ENCODE results near the gene ZGRF1.
"Not testable (repeated sequence)": the region's sequence is repeated elsewhere in the genome, so short reads cannot be mapped to it uniquely, and the experiment has no call there.

Gene ZGRF1

GRCh38 chr4:112557676-112558411 is 78.9 kb downstream of the ZGRF1 start:
- DNase-seq: no peak

- DNase-seq: not testable (repeated sequence)
These were observed 82.4 kb downstream of the ZGRF1 start for GRCh38 chr4:112554271-112554670.

- DNase-seq: peak; percentile 50
These were observed 84.0 kb downstream of the ZGRF1 start for GRCh38 chr4:112552668-112553067.

GRCh38 chr4:112550728-112551127 is 86.0 kb downstream of the ZGRF1 start:
- DNase-seq: peak; percentile 54

- no peak for DNase-seq
These were observed 90.2 kb downstream of the ZGRF1 start for GRCh38 chr4:112546476-112546875.

- DNase-seq: no peak
These were observed 91.4 kb downstream of the ZGRF1 start for GRCh38 chr4:112545346-112545745.

GRCh38 chr4:112540695-112541094 is 96.0 kb downstream of the ZGRF1 start:
- DNase-seq: no peak

- DNase-seq: no peak
These were observed 100.6 kb downstream of the ZGRF1 start for GRCh38 chr4:112536123-112536522.

- DNase-seq: no peak
These were observed 104.4 kb downstream of the ZGRF1 start for GRCh38 chr4:112532267-112532666.

GRCh38 chr4:112531146-112531545 is 105.6 kb downstream of the ZGRF1 start:
- no peak for DNase-seq

GRCh38 chr4:112526061-112526460 is 110.6 kb downstream of the ZGRF1 start:
- DNase-seq: no peak

- no peak for DNase-seq
These were observed 112.8 kb downstream of the ZGRF1 start for GRCh38 chr4:112523764-112524505.

- peak; percentile 48 for DNase-seq
These were observed 113.5 kb downstream of the ZGRF1 start for GRCh38 chr4:112523008-112523721.

- DNase-seq: not testable (repeated sequence)
These were observed 114.3 kb downstream of the ZGRF1 start for GRCh38 chr4:112522431-112522830.

GRCh38 chr4:112521123-112522023 is 115.3 kb downstream of the ZGRF1 start:
- no peak for DNase-seq

GRCh38 chr4:112520598-112521122 is 116.0 kb downstream of the ZGRF1 start:
- DNase-seq: no peak

GRCh38 chr4:112519689-112520597 is 116.8 kb downstream of the ZGRF1 start:
- no peak for DNase-seq

- DNase-seq: no peak
These were observed 118.0 kb downstream of the ZGRF1 start for GRCh38 chr4:112518675-112519074.

- no peak for DNase-seq
These were observed 118.8 kb downstream of the ZGRF1 start for GRCh38 chr4:112517911-112518310.

- DNase-seq: no peak
These were observed 119.6 kb downstream of the ZGRF1 start for GRCh38 chr4:112517067-112517634.
